A549 (cell line): ENCODE results near the gene LPIN2. TPM values are rescaled to one million over a fixed set of nuclear protein-coding genes. Genes with fewer than 3 reads are reported as not detected.
"Not testable (repeated sequence)": the region's sequence is repeated elsewhere in the genome, so short reads cannot be mapped to it uniquely, and the experiment has no call there.

Experiments used
- ATAC-seq, 2 experiments: fragments of 200-7000 bp in 1 of 2; fragments of >200 bp in 1 of 2; cut with Nextera tagmentation in 1 of 2; cut with Tn5 transposase in 1 of 2; 3 replicates each; pipeline versions ENCODE4 v1.8.0 to v1.9.1; 2018 to 2020; ENCODE audit warnings: mild to moderate bottlenecking in 1 of 2, moderate library complexity in 1 of 2
- CTCF ChIA-PET: fragments of 300-600 bp; sonication (Branson Sonifier 250); formaldehyde crosslinking; extraction: SDS; loops from one replicate; lab custom pipeline; 2021; ENCODE audit warnings: antibody characterized with exemption, inconsistent platforms; lab: Yijun Ruan, JAX
- POLR2A ChIA-PET: fragments of 350-600 bp; formaldehyde crosslinking; extraction: SDS; loops from one replicate; lab custom pipeline; 2021; ENCODE audit warnings: antibody characterized with exemption, inconsistent platforms; lab: Yijun Ruan, JAX
- DNase-seq, 2 experiments: peaks; one replicate each; pipeline versions ENCODE4 v3.0.0 to v3.0.0-alpha.2; 2011 to 2016; ENCODE audit warnings: low read depth in 1 of 2, low spot score in 1 of 2
- FAIRE-seq: peaks from 2 replicates; lab custom pipeline; 2011; peaks lifted over from hg19 to GRCh38; lab: Jason Lieb, UNC
- H3K27ac ChIP-seq, 2 experiments: fragments of >200 bp; sonication (Bioruptor Twin); formaldehyde crosslinking; 3 replicates each; pipeline ENCODE4 v1.5.1; 2016 to 2017
- H3K4me1 ChIP-seq: fragments of >200 bp; sonication (Bioruptor Twin); formaldehyde crosslinking; 3 replicates; pipeline ENCODE4 v1.6.1; 2016
- H3K4me2 ChIP-seq: fragments of >200 bp; sonication (Bioruptor Twin); formaldehyde crosslinking; 3 replicates; pipeline ENCODE4 v1.6.1; 2016
- H3K4me3 ChIP-seq: fragments of >200 bp; sonication (Bioruptor Twin); formaldehyde crosslinking; 3 replicates; pipeline ENCODE4 v1.5.1; 2016
- H3K9me3 ChIP-seq: fragments of >200 bp; sonication (Bioruptor Twin); formaldehyde crosslinking; 3 replicates; pipeline ENCODE4 v1.6.1; 2016
- BHLHE40 ChIP-seq: IDR thresholded peaks from 2 replicates; pipeline ENCODE4 v1.6.1; 2012; ENCODE audit warnings: low read depth, low read length, inconsistent platforms
- CBX2 ChIP-seq: fragments of 200-600 bp; sonication (generic); IDR thresholded peaks from 2 replicates; pipeline ENCODE4 v1.6.1; 2016; ENCODE audit warnings: low read depth, mild to moderate bottlenecking, borderline replicate concordance
- CBX8 ChIP-seq: fragments of 200-600 bp; sonication (generic); IDR thresholded peaks from 2 replicates; pipeline ENCODE4 v1.6.1; 2016
- CEBPB ChIP-seq, 2 experiments: fragments of >200 bp in 1 of 2; sonication (Bioruptor Twin) in 1 of 2; formaldehyde crosslinking in 1 of 2; IDR thresholded peaks; 2 replicates each; pipeline ENCODE4 v1.6.1; 2012 to 2016
- EHF ChIP-seq: fragments of 250-450 bp; sonication (Bioruptor Pico); IDR thresholded peaks from 2 replicates; pipeline ENCODE4 v1.5.0; 2020; ENCODE audit warnings: mild to moderate bottlenecking
- EP300 ChIP-seq, 2 experiments: fragments of >200 bp; sonication (Bioruptor Twin); formaldehyde crosslinking; IDR thresholded peaks; 2 replicates in 1 of 2; 3 replicates in 1 of 2; pipeline ENCODE4 v1.6.1; 2016 to 2017
- FOSL2 ChIP-seq, 2 experiments: fragments of 450-650 bp in 1 of 2; fragments of >200 bp in 1 of 2; sonication (Bioruptor Twin) in 1 of 2; formaldehyde crosslinking; IDR thresholded peaks; 2 replicates each; pipeline versions ENCODE4 v1.5.0 to v1.6.1; 2016 to 2020; ENCODE audit warnings: mild to moderate bottlenecking in 1 of 2, moderate library complexity in 1 of 2
- FOXS1 ChIP-seq: fragments of 250-450 bp; sonication (Bioruptor Pico); IDR thresholded peaks from 2 replicates; pipeline ENCODE4 v1.5.0; 2020; ENCODE audit warnings: mild to moderate bottlenecking, moderate library complexity
- JUN ChIP-seq, 2 experiments: fragments of >200 bp; sonication (Bioruptor Twin); formaldehyde crosslinking; IDR thresholded peaks; 2 replicates in 1 of 2; 3 replicates in 1 of 2; pipeline ENCODE4 v1.6.1; 2016 to 2017
- JUNB ChIP-seq: fragments of >200 bp; sonication (Bioruptor Twin); formaldehyde crosslinking; IDR thresholded peaks from 2 replicates; pipeline ENCODE4 v1.6.1; 2016
- MAFK ChIP-seq: fragments of 450-650 bp; IDR thresholded peaks from 2 replicates; pipeline ENCODE4 v1.6.1; 2014; ENCODE audit not compliant: partially characterized antibody
- NPAS2 ChIP-seq: fragments of 250-450 bp; sonication (Bioruptor Pico); IDR thresholded peaks from 2 replicates; pipeline ENCODE4 v1.8.0; 2022; ENCODE audit warnings: mild to moderate bottlenecking, moderate library complexity, borderline replicate concordance
- NR3C1 ChIP-seq: fragments of >200 bp; sonication (Bioruptor Twin); formaldehyde crosslinking; IDR thresholded peaks from 3 replicates; pipeline ENCODE4 v1.6.1; 2017
- PHF8 ChIP-seq: fragments of 200-600 bp; sonication (generic); IDR thresholded peaks from 2 replicates; pipeline ENCODE4 v1.6.1; 2016; ENCODE audit warnings: low read depth, mild to moderate bottlenecking, antibody characterized with exemption, moderate library complexity, borderline replicate concordance
- RNF2 ChIP-seq: fragments of 200-600 bp; sonication (generic); IDR thresholded peaks from 2 replicates; pipeline ENCODE4 v1.6.1; 2016; ENCODE audit warnings: low read depth, mild to moderate bottlenecking, antibody characterized with exemption, moderate library complexity, borderline replicate concordance
- SMC3 ChIP-seq: fragments of >200 bp; sonication (Bioruptor Twin); formaldehyde crosslinking; IDR thresholded peaks from 3 replicates; pipeline ENCODE4 v1.6.1; 2018; ENCODE audit warnings: inconsistent platforms
- SREBF2 ChIP-seq: fragments of 450-650 bp; IDR thresholded peaks from 2 replicates; pipeline ENCODE4 v1.6.1; 2014; ENCODE audit warnings: mild to moderate bottlenecking, moderate library complexity
- TP53 ChIP-seq: fragments of 250-450 bp; sonication (Bioruptor Pico); IDR thresholded peaks from 2 replicates; pipeline ENCODE4 v1.5.0; 2021; ENCODE audit warnings: mild to moderate bottlenecking, moderate library complexity
- ZFP36 ChIP-seq: fragments of 450-650 bp; IDR thresholded peaks from 2 replicates; pipeline ENCODE4 v1.6.1; 2014; ENCODE audit warnings: borderline replicate concordance; ENCODE audit not compliant: partially characterized antibody
- ZNF302 ChIP-seq: fragments of 250-450 bp; sonication (Bioruptor Pico); IDR thresholded peaks from 2 replicates; pipeline ENCODE4 v1.9.0; 2021; ENCODE audit warnings: inconsistent platforms, mild to moderate bottlenecking, moderate library complexity
- WGBS: methylation state at CpG from one replicate; pipeline ENCODE4 v1.1.6; 2017; ENCODE audit errors: missing lambda C conversion rate; 5-methylcytosine and 5-hydroxymethylcytosine counted together
- polyA plus RNA-seq, 4 experiments: library from polyadenylated mRNA; depleted of rRNA in 3 of 4; stranded (reverse); fragments of >200 nt; fragmentation: RNase III in 1 of 4; extraction: RNeasy Plus Mini Kit Qiagen cat#74134 plus additional on column Dnase treatment in 1 of 4; gene quantifications; 2 replicates in 3 of 4; 3 replicates in 1 of 4; pipeline ENCODE4 v1.2.3, GENCODE V29; 2011 to 2017
- TF ChIP-seq, protein P1 (sequence below): fragments of 150-350 bp; IDR thresholded peaks from 2 replicates; pipeline ENCODE4 v1.6.1; 2014; ENCODE audit warnings: low read depth, mild to moderate bottlenecking, low read length

Gene LPIN2
- polyA plus RNA-seq, 2 of the 4 experiments (the other 2 are of a cell fraction) = 12.9 to 23.7 TPM

DNA sequence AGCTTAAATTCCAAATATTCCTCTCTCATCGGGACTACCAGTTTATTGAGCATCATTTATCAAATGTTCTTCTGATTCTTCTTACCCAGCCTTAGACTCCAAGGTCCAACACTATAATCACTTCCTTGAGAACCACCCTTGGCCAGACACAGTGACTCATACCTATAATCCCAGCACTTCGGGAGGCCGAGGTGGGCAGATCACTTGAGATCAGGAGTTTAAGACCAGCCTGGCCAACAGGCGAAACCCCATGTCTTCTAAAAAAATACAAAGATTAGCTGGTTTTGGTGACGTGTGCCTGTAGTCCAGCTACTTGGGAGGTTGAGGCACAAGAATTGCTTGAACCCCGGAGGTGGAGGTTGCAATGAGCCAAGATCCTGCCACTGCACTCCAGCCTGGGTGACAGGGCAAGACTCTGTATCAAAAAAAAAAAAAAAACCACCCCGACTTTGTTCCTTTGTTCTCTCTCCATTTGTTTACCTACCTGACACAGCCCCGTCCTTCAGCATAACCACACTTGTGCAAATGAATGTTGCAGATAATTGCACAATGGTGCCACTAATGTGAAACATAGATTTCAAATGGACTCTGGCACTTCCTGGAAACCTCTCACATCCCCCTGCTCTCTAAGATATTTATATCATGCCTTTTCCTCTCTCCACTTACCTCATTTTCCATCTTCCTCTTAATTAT, 38.9 kb upstream of the LPIN2 start:
- WGBS = 8% methylated on average over 7 of the region's 8 CpGs
- TF ChIP-seq BHLHE40 (no peak), CBX8 (no peak), EP300 (IDR thresholded peaks at IDR 0.05) (peak; percentile 38 to 45; a peak in 2 of 5 replicates), JUN (IDR thresholded peaks at IDR 0.05) (no peak), ZNF302 (CRISPR knock-in tag) (no peak), TP53 (CRISPR knock-in tag) (no peak), CEBPB (IDR thresholded peaks at IDR 0.05) (peak; percentile 76 to 84), RNF2 (no peak), SREBF2 (no peak), EHF (no peak), JUNB (no peak; the same call in 1 of the 2 replicates), FOSL2 (IDR thresholded peaks at IDR 0.05) (no peak), FOSL2 (CRISPR knock-in tag; IDR thresholded peaks at IDR 0.05) (peak; percentile 69)
- DNase-seq (peak; percentile 23 to 81), ATAC-seq (peak; percentile 85 to 94), FAIRE-seq (no peak)
- Histone ChIP-seq H3K9me3 (no peaks in the 10 kb centered on the region), H3K27ac (peak overlapping the region; percentile 79 to 82), H3K4me3 (no peak overlapping the region), H3K4me1 (peaks cover 42% of the 10 kb centered on the region), H3K4me2 (peak overlapping the region; percentile 59)
- CTCF ChIA-PET = interaction anchor here (1.3 kb wide), 1 partner anchor 11 kb away, joined by 3 read pairs; no protein-coding TSS in a partner anchor
- POLR2A ChIA-PET = no interaction called here

GRCh38 chr18:3049897-3050454, 37.0 kb upstream of the LPIN2 start:
- FAIRE-seq, DNase-seq, POLR2A ChIA-PET, H3K4me2 ChIP-seq, H3K4me3 ChIP-seq, CTCF ChIA-PET, H3K9me3 ChIP-seq, ATAC-seq: not testable (repeated sequence)
- H3K4me1 ChIP-seq = peaks cover 44% of the 10 kb centered on the region
- WGBS = 46% methylated on average over 5 of the region's 8 CpGs
- peak overlapping the region in 1 of 2 experiments; percentile 82; a peak in 2 of 6 replicates for H3K27ac ChIP-seq

- no peak for TF ChIP-seq MAFK
- peak in 1 of 2 experiments; percentile 43; a peak in 2 of 4 replicates for TF ChIP-seq CEBPB (IDR thresholded peaks at IDR 0.05)
- CTCF ChIA-PET = no interaction called here
- no peak for DNase-seq
- Histone ChIP-seq H3K9me3 (no peaks in the 10 kb centered on the region), H3K27ac (peak overlapping the region in 1 of 2 experiments; percentile 34; a peak in 1 of 6 replicates), H3K4me3 (no peak overlapping the region), H3K4me1 (peaks cover 48% of the 10 kb centered on the region), H3K4me2 (no peak overlapping the region)
- no peak for ATAC-seq
- WGBS = 94% methylated on average over 3 of the region's 3 CpGs
- no peak for FAIRE-seq
- POLR2A ChIA-PET = no interaction called here
Measured at GRCh38 chr18:3048820-3049349, 35.9 kb upstream of the LPIN2 start.

DNA sequence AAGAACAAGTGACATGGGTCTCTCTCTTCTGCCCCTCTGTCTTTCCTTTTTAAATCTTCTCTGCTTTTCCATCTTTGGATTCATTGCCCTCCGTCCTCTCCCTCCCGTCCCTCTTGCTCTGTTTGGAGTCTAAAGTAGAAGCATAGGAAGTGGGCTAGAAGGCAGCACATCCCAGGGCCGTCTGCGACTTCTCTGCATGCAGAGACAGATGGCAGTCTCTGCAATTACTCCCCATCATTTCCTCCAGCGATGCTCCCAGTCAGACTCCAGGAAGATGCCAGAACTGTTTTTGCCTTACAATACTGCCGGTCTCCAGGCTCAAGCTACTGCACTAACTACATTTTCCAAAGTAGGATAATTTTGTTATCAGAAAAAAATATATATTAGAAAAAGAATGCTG, 35.2 kb upstream of the LPIN2 start:
- ATAC-seq (no peak), FAIRE-seq (no peak), DNase-seq (no peak)
- Histone ChIP-seq H3K27ac (peak overlapping the region in 1 of 2 experiments; percentile 49; a peak in 2 of 6 replicates), H3K4me2 (no peak overlapping the region), H3K4me1 (peaks cover 48% of the 10 kb centered on the region), H3K9me3 (no peaks in the 10 kb centered on the region), H3K4me3 (no peak overlapping the region)
- CTCF ChIA-PET = interaction anchor here (1.2 kb wide), 1 partner anchor 53 kb away, joined by 5 read pairs; no protein-coding TSS in a partner anchor
- TF ChIP-seq MAFK (no peak), FOXS1 (CRISPR knock-in tag) (no peak), JUNB (no peak), PHF8 (no peak), ZFP36 (no peak), SMC3 (no peak), NPAS2 (CRISPR knock-in tag) (no peak), RNF2 (no peak), CBX2 (no peak), NR3C1 (no peak)
- TF ChIP-seq, protein P1, sequence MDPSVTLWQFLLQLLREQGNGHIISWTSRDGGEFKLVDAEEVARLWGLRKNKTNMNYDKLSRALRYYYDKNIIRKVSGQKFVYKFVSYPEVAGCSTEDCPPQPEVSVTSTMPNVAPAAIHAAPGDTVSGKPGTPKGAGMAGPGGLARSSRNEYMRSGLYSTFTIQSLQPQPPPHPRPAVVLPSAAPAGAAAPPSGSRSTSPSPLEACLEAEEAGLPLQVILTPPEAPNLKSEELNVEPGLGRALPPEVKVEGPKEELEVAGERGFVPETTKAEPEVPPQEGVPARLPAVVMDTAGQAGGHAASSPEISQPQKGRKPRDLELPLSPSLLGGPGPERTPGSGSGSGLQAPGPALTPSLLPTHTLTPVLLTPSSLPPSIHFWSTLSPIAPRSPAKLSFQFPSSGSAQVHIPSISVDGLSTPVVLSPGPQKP = no peak
- WGBS = 75% methylated on average over 6 of the region's 6 CpGs
- POLR2A ChIA-PET = no interaction called here
